Measurements from ENCODE around the gene APLP1. TPM values are rescaled to one million over a fixed set of nuclear protein-coding genes. Genes with fewer than 3 reads are reported as not detected.
A peak's percentile ranks its signal among the peaks of the same experiment; 100 is the strongest.

The APLP1 gene
- total RNA-seq, 1 experiment from 2014 or later, result 11.5 TPM

DNA sequence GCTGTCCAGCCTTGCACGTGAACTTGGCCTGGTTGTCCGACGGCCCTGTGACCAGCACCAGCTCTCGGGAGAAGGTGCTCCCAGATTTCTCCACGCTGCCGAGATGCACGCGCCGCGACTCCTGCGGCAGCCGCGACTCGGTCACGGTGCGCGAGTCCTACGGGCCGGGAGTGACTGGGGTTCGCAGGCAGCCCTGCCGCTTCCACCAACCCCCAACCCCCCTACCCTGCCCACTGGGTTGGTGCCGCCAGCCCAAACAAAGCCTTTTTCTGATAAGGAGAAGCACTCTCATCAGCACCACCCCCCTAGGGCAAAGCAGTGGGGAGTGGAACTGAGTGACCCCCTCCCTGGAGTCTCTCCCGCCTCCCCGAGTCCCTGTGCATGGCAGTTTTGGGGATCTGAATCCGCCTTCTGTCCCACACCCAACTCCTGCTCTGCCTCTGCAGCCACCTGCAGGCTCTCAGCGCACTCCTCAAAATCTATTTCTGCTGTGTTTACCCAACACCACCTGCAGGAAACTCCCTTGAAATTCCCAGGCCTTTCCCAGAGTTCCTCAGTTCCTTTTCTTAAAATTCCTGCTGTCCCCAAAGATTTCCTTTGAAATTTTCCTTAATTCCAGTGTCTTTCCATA lies 22.2 kb upstream of the APLP1 start:
- H3K4me3 Mint-ChIP-seq (ENCODE audit: low read depth, unreplicated experiment), result peak overlapping the region; percentile 61
- peaks cover 7% of the 10 kb centered on the region for H3K9me3 Mint-ChIP-seq (ENCODE audit: low read depth, unreplicated experiment)
- H3K27ac Mint-ChIP-seq (ENCODE audit: unreplicated experiment), result no peak overlapping the region
- peaks cover 91% of the 10 kb centered on the region for H3K27me3 Mint-ChIP-seq (ENCODE audit: unreplicated experiment)
- peaks cover 23% of the 10 kb centered on the region for H3K4me1 Mint-ChIP-seq (ENCODE audit: low read depth, unreplicated experiment)
- TF ChIP-seq, protein P1, sequence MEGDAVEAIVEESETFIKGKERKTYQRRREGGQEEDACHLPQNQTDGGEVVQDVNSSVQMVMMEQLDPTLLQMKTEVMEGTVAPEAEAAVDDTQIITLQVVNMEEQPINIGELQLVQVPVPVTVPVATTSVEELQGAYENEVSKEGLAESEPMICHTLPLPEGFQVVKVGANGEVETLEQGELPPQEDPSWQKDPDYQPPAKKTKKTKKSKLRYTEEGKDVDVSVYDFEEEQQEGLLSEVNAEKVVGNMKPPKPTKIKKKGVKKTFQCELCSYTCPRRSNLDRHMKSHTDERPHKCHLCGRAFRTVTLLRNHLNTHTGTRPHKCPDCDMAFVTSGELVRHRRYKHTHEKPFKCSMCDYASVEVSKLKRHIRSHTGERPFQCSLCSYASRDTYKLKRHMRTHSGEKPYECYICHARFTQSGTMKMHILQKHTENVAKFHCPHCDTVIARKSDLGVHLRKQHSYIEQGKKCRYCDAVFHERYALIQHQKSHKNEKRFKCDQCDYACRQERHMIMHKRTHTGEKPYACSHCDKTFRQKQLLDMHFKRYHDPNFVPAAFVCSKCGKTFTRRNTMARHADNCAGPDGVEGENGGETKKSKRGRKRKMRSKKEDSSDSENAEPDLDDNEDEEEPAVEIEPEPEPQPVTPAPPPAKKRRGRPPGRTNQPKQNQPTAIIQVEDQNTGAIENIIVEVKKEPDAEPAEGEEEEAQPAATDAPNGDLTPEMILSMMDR (IDR thresholded peaks at IDR 0.05; ENCODE audit: unreplicated experiment), result no peak
- no TSS peak for BruUV-seq (replicated peaks)
- no peak for DNase-seq
- CTCF ChIA-PET, result interaction anchor here (0.6 kb wide), 1 partner anchor 574 kb away, joined by 9 read pairs; no protein-coding TSS in a partner anchor
- intact Hi-C loops (cut with micrococcal nuclease; ENCODE audit: unreplicated experiment), result no loop called here
- H3K36me3 Mint-ChIP-seq (ENCODE audit: insufficient read depth, unreplicated experiment), result peaks cover 6% of the 10 kb centered on the region

DNA sequence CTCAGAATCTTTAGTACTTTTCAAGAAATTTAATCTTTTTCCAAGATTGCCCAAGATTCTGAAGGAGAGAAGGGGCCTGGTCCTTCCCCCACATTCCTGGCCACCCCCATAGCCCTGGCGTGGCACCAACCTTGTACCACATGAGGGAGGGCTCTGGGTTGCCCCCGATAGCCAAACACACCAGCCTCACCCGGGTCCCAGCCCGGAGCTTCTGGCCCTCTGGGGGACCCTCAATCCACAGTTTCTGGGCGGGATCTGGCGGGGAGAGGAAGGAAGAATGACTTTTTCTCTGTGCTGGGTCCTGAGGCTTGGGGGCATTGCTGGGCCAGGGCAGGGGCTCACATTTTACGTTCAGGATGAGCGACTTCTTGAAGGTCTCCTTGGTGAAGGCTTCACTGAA lies 20.5 kb upstream of the APLP1 start:
- TF ChIP-seq, protein P1 (IDR thresholded peaks at IDR 0.05; ENCODE audit: unreplicated experiment), result no peak
- Mint-ChIP-seq H3K27me3 (ENCODE audit: unreplicated experiment) (peaks cover 91% of the 10 kb centered on the region), H3K4me3 (ENCODE audit: low read depth, unreplicated experiment) (no peak overlapping the region), H3K4me1 (ENCODE audit: low read depth, unreplicated experiment) (peaks cover 23% of the 10 kb centered on the region), H3K9me3 (ENCODE audit: low read depth, unreplicated experiment) (peaks cover 3% of the 10 kb centered on the region), H3K36me3 (ENCODE audit: insufficient read depth, unreplicated experiment) (peaks cover 6% of the 10 kb centered on the region), H3K27ac (ENCODE audit: unreplicated experiment) (no peak overlapping the region)
- BruUV-seq (replicated peaks), result no TSS peak
- CTCF ChIA-PET, result no interaction called here
- no peak for DNase-seq
- intact Hi-C loops (cut with micrococcal nuclease; ENCODE audit: unreplicated experiment), result no loop called here

- intact Hi-C loops (cut with micrococcal nuclease; ENCODE audit: unreplicated experiment), result no loop called here
- no TSS peak for BruUV-seq (replicated peaks)
- Mint-ChIP-seq H3K36me3 (ENCODE audit: insufficient read depth, unreplicated experiment) (peaks cover 6% of the 10 kb centered on the region), H3K4me3 (ENCODE audit: low read depth, unreplicated experiment) (no peak overlapping the region), H3K9me3 (ENCODE audit: low read depth, unreplicated experiment) (no peaks in the 10 kb centered on the region), H3K27ac (ENCODE audit: unreplicated experiment) (no peak overlapping the region), H3K27me3 (ENCODE audit: unreplicated experiment) (peaks cover 91% of the 10 kb centered on the region), H3K4me1 (ENCODE audit: low read depth, unreplicated experiment) (peaks cover 23% of the 10 kb centered on the region)
- CTCF ChIA-PET, result no interaction called here
- TF ChIP-seq, protein P1 (IDR thresholded peaks at IDR 0.05; ENCODE audit: unreplicated experiment), result no peak
- DNase-seq, result no peak
Measured at GRCh38 chr19:35848486-35848885, 19.9 kb upstream of the APLP1 start.

DNA sequence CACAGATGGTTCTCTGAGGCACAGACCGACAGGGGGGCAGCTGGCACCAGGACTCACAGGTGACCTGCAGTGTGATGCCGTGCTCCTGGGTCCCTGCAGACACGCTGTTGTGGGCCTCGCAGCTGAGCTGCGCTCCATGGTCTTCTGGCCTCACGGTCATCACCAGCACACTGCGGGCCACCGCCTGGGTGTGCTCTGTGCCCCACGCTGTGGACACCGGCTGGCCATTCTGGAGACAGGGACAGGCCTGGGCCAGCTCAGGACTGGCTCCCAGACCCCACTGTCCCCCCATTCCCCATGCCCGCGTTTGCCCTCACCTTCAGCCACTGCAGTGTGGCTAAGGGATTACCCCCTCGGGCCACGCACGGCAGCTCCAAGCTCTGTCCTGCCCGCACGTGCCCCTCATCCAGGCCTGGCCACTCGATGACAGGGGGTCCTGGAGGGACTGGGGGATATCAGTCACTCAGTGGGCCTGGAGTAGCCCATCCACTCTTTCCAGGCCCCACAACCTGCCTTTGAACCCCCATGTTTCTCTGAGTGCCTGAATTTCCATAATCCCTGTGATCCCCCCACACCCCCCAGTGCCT lies 19.4 kb upstream of the APLP1 start:
- intact Hi-C loops (cut with micrococcal nuclease; ENCODE audit: unreplicated experiment), result no loop called here
- DNase-seq, result no peak
- Mint-ChIP-seq H3K36me3 (ENCODE audit: insufficient read depth, unreplicated experiment) (peaks cover 6% of the 10 kb centered on the region), H3K27ac (ENCODE audit: unreplicated experiment) (no peak overlapping the region), H3K4me3 (ENCODE audit: low read depth, unreplicated experiment) (no peak overlapping the region), H3K4me1 (ENCODE audit: low read depth, unreplicated experiment) (peaks cover 23% of the 10 kb centered on the region), H3K9me3 (ENCODE audit: low read depth, unreplicated experiment) (no peaks in the 10 kb centered on the region), H3K27me3 (ENCODE audit: unreplicated experiment) (peaks cover 91% of the 10 kb centered on the region)
- CTCF ChIA-PET, result no interaction called here
- TF ChIP-seq, protein P1 (IDR thresholded peaks at IDR 0.05; ENCODE audit: unreplicated experiment), result no peak
- BruUV-seq (replicated peaks), result no TSS peak
